Parathyroid adenoma (tissue), 2 donors: ENCODE measurements around the gene ABLIM1.

ENCODE experiments used
- H2AFZ ChIP-seq: fragments of 300-600 bp; sonication (generic); one replicate; pipeline ENCODE4 v1.7.0; 2017; ENCODE audit warnings: antibody characterized with exemption, mild to moderate bottlenecking
- H3K27ac ChIP-seq: fragments of 300-600 bp; sonication (generic); one replicate; pipeline ENCODE4 v1.7.0; 2017
- H3K27me3 ChIP-seq: fragments of 300-600 bp; sonication (generic); one replicate; pipeline ENCODE4 v1.7.0; 2017; ENCODE audit warnings: low read length; ENCODE audit not compliant: control insufficient read depth, insufficient read depth
- H3K36me3 ChIP-seq: fragments of 300-600 bp; sonication (generic); one replicate; pipeline ENCODE4 v1.7.0; 2017; ENCODE audit warnings: low read length; ENCODE audit not compliant: control insufficient read depth, insufficient read depth
- H3K4me1 ChIP-seq: fragments of 300-600 bp; sonication (generic); one replicate; pipeline ENCODE4 v1.7.0; 2017; ENCODE audit warnings: control low read depth
- H3K4me2 ChIP-seq: fragments of 300-600 bp; sonication (generic); one replicate; pipeline ENCODE4 v1.7.0; 2017; ENCODE audit warnings: low read length
- H3K4me3 ChIP-seq: fragments of 300-600 bp; sonication (generic); one replicate; pipeline ENCODE4 v1.7.0; 2017; ENCODE audit warnings: low read depth, low read length
- H3K79me2 ChIP-seq: fragments of 300-600 bp; sonication (generic); one replicate; pipeline ENCODE4 v1.7.0; 2017; ENCODE audit warnings: control low read depth
- H3K9ac ChIP-seq: fragments of 300-600 bp; sonication (generic); one replicate; pipeline ENCODE4 v1.7.0; 2017; ENCODE audit warnings: mild to moderate bottlenecking
- H3K9me3 ChIP-seq: fragments of 300-600 bp; sonication (generic); one replicate; pipeline ENCODE4 v1.7.0; 2017; ENCODE audit warnings: low read length; ENCODE audit not compliant: control insufficient read depth
- TF ChIP-seq, protein P1 (sequence below): fragments of 300-600 bp; sonication (generic); IDR thresholded peaks from one replicate; pipeline ENCODE4 v1.7.0; 2017; ENCODE audit warnings: antibody characterized with exemption, mild to moderate bottlenecking
- donor health status: primary hyperparathyroidism.

ABLIM1 gene

DNA sequence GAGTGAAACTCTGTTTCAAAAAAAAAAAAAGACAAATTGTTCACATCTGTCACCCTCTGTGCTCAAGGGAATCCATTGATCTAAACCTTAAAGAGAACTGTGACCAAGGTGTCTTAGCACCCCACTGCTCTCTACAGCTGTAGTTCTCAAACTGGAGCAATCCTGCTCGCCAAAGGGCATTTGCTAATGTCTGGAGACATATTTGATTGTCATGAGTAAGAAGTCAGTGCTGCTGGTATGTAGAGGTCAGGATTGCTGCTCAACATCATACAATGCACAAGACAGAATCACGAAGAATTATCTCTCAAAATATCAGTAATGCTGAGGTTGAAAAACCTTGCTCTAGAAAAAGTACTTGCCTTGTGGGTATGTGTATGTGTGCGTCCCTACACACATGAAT is 30.0 kb downstream of the ABLIM1 start:
- H3K4me2 ChIP-seq, result no peak overlapping the region
- no peaks in the 10 kb centered on the region for H3K9me3 ChIP-seq
- no peak overlapping the region for H2AFZ ChIP-seq
- TF ChIP-seq, protein P1, sequence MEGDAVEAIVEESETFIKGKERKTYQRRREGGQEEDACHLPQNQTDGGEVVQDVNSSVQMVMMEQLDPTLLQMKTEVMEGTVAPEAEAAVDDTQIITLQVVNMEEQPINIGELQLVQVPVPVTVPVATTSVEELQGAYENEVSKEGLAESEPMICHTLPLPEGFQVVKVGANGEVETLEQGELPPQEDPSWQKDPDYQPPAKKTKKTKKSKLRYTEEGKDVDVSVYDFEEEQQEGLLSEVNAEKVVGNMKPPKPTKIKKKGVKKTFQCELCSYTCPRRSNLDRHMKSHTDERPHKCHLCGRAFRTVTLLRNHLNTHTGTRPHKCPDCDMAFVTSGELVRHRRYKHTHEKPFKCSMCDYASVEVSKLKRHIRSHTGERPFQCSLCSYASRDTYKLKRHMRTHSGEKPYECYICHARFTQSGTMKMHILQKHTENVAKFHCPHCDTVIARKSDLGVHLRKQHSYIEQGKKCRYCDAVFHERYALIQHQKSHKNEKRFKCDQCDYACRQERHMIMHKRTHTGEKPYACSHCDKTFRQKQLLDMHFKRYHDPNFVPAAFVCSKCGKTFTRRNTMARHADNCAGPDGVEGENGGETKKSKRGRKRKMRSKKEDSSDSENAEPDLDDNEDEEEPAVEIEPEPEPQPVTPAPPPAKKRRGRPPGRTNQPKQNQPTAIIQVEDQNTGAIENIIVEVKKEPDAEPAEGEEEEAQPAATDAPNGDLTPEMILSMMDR, result no peak
- H3K4me3 ChIP-seq, result no peak overlapping the region
- H3K36me3 ChIP-seq, result no peaks in the 10 kb centered on the region
- no peak overlapping the region for H3K9ac ChIP-seq
- H3K4me1 ChIP-seq, result no peaks in the 10 kb centered on the region
- no peaks in the 10 kb centered on the region for H3K79me2 ChIP-seq
- no peak overlapping the region for H3K27ac ChIP-seq
- H3K27me3 ChIP-seq, result no peaks in the 10 kb centered on the region

DNA sequence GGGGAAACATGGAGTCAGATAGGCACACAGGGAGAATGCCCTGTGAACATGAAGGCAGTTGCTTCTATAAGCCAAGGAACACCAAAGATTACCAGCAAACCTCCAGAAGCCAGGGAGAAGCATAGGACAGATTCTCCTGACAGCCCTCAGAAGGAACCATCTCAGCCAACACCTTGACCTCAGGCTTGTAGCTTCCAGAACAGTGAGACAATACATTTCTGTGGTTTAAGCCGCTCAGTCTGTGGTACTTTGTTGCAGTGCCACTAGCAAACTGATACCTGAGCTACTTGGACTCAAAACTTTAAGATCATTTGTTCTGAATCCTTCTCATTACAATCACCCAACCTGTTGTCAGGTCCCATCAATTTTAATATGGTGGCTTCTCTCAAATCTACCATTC is 31.2 kb downstream of the ABLIM1 start:
- no peak overlapping the region for H3K4me3 ChIP-seq
- no peak overlapping the region for H3K27ac ChIP-seq
- no peaks in the 10 kb centered on the region for H3K79me2 ChIP-seq
- no peaks in the 10 kb centered on the region for H3K4me1 ChIP-seq
- H3K9ac ChIP-seq, result no peak overlapping the region
- H3K4me2 ChIP-seq, result no peak overlapping the region
- H3K9me3 ChIP-seq, result no peaks in the 10 kb centered on the region
- H3K36me3 ChIP-seq, result no peaks in the 10 kb centered on the region
- H2AFZ ChIP-seq, result no peak overlapping the region
- TF ChIP-seq, protein P1, result no peak
- no peaks in the 10 kb centered on the region for H3K27me3 ChIP-seq

DNA sequence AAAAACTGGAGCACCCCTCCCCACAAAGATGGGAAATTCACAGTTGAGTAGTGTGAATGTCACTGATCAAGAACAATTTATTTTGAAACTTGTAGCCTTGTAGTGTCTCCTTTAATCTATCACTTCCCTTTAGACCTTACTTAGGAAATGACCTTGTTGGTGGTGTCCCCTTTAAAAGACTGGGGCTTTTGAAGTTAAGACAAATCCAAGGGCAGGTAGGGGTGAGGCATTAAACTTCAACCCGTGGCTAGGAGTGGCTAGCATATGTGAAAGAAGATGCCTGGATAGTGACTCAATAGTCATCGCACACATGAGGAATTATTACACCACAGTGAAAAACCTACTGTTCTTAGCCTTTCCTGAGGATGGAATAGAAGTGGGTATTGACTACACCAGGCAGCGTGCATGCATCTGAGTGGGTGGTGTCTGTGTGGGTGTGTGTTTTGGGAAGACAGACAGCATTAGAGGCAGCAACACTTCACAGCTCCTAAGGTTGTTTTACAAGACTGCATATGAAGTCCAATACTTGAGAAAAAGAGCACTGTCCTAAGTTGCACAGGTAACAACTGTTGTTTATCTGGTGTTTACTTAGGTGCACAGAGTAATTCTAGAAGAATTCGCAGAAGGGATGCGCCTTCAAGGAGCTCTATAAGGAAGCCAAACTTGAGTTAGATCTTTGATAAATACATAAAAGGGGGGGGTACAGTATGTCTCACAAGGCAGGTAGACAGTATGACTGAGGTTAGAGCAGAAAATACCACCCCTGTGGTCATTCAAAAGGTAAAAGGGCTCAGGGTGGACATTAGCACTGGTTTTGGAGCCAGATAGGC is 32.9 kb downstream of the ABLIM1 start:
- H3K79me2 ChIP-seq, result no peaks in the 10 kb centered on the region
- H3K36me3 ChIP-seq, result no peaks in the 10 kb centered on the region
- no peak overlapping the region for H3K4me2 ChIP-seq
- H3K27ac ChIP-seq, result no peak overlapping the region
- H3K4me1 ChIP-seq, result no peaks in the 10 kb centered on the region
- H2AFZ ChIP-seq, result no peak overlapping the region
- no peaks in the 10 kb centered on the region for H3K27me3 ChIP-seq
- H3K9me3 ChIP-seq, result no peaks in the 10 kb centered on the region
- TF ChIP-seq, protein P1, result no peak
- no peak overlapping the region for H3K4me3 ChIP-seq
- H3K9ac ChIP-seq, result no peak overlapping the region

DNA sequence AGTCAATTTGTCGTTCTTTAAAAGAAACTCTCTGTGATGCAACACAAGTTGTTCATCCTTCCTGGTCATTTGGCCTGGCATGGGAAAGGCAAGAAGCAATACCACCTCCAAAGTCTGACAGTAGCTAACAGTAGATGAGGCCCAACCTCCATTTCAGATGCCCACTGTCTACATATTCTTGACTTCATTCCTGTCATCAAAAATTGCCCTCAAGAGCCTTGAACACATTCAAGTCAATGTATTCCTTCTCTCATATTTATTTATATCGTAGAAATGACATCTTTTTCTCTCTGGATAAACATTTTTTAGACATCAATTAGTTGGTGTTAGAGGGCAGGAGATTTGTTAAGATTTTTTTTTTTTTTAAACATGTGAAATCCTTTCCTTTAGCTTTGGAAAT is 33.7 kb downstream of the ABLIM1 start:
- Histone ChIP-seq H3K27ac (no peak overlapping the region), H3K9me3 (no peaks in the 10 kb centered on the region), H3K4me2 (no peak overlapping the region), H3K4me3 (no peak overlapping the region), H3K36me3 (no peaks in the 10 kb centered on the region), H3K9ac (no peak overlapping the region), H3K4me1 (no peaks in the 10 kb centered on the region), H3K79me2 (no peaks in the 10 kb centered on the region), H3K27me3 (no peaks in the 10 kb centered on the region), H2AFZ (no peak overlapping the region)
- TF ChIP-seq, protein P1, result no peak
